Hepatocyte (in vitro differentiated cells): ENCODE data around the gene HDGFL2. TPM values are rescaled to one million over a fixed set of nuclear protein-coding genes. Genes with fewer than 3 reads are reported as not detected.
A peak's percentile ranks its signal among the peaks of the same experiment; 100 is the strongest.
"Not testable (repeated sequence)": the region's sequence is repeated elsewhere in the genome, so short reads cannot be mapped to it uniquely, and the experiment has no call there.

Source experiments
- DNase-seq: peaks from one replicate; pipeline ENCODE4 v3.0.0-alpha.2; 2016; ENCODE audit warnings: low spot score
- H2AFZ ChIP-seq: fragments of 200-600 bp; sonication (generic); 2 replicates; pipeline ENCODE4 v1.6.0; 2016; ENCODE audit warnings: antibody characterized with exemption, mild to moderate bottlenecking
- H3K27ac ChIP-seq: fragments of 200-600 bp; sonication (generic); 2 replicates; pipeline ENCODE4 v1.5.1; 2016; ENCODE audit warnings: mild to moderate bottlenecking
- H3K27me3 ChIP-seq: fragments of 200-600 bp; sonication (generic); 2 replicates; pipeline ENCODE4 v1.6.1; 2016
- H3K36me3 ChIP-seq: fragments of 200-600 bp; sonication (generic); replicated peaks from 2 replicates; pipeline ENCODE4 v1.5.1; 2016; ENCODE audit warnings: low read depth; ENCODE audit not compliant: insufficient read depth
- H3K4me1 ChIP-seq: fragments of 200-600 bp; sonication (generic); 2 replicates; pipeline ENCODE4 v1.5.1; 2016; ENCODE audit warnings: mild to moderate bottlenecking, moderate library complexity; ENCODE audit not compliant: insufficient read depth
- H3K4me2 ChIP-seq: fragments of 200-600 bp; sonication (generic); 2 replicates; pipeline ENCODE4 v1.6.0; 2016
- H3K4me3 ChIP-seq: fragments of 200-600 bp; sonication (generic); 2 replicates; pipeline ENCODE4 v1.5.1; 2016; ENCODE audit warnings: mild to moderate bottlenecking
- H3K79me2 ChIP-seq: fragments of 200-600 bp; sonication (generic); 2 replicates; pipeline ENCODE4 v1.6.0; 2017; ENCODE audit warnings: mild to moderate bottlenecking
- H3K9me2 ChIP-seq: fragments of 200-600 bp; sonication (generic); replicated peaks from 2 replicates; pipeline ENCODE4 v1.6.0; 2017; ENCODE audit warnings: mild to moderate bottlenecking; ENCODE audit not compliant: insufficient read depth
- H3K9me3 ChIP-seq: fragments of 200-600 bp; sonication (generic); 2 replicates; pipeline ENCODE4 v1.5.1; 2016; ENCODE audit warnings: low read depth, mild to moderate bottlenecking
- H4K20me1 ChIP-seq: fragments of 200-600 bp; sonication (generic); 2 replicates; pipeline ENCODE4 v1.6.0; 2016; ENCODE audit warnings: mild to moderate bottlenecking; ENCODE audit not compliant: insufficient read depth, poor library complexity, severe bottlenecking
- CTCF ChIP-seq: fragments of 200-600 bp; sonication (generic); IDR thresholded peaks from 2 replicates; pipeline ENCODE4 v1.5.1; 2016; ENCODE audit warnings: antibody characterized with exemption, mild to moderate bottlenecking; ENCODE audit not compliant: poor library complexity
- EZH2 ChIP-seq: fragments of 200-600 bp; sonication (generic); IDR thresholded peaks from 2 replicates; pipeline ENCODE4 v1.6.1; 2016; ENCODE audit warnings: antibody characterized with exemption, mild to moderate bottlenecking, borderline replicate concordance
- EZH2phosphoT487 ChIP-seq: fragments of 200-600 bp; sonication (generic); IDR thresholded peaks from one replicate; pipeline ENCODE4 v1.6.1; 2018; ENCODE audit warnings: antibody characterized with exemption, mild to moderate bottlenecking, low read depth, moderate library complexity; ENCODE audit not compliant: unreplicated experiment, severe bottlenecking
- WGBS: methylation state at CpG from one replicate; pipeline ENCODE4 v1.1.6; 2016; ENCODE audit warnings: low lambda C conversion rate; ENCODE audit errors: missing lambda C conversion rate; 5-methylcytosine and 5-hydroxymethylcytosine counted together
- polyA plus RNA-seq: library from polyadenylated mRNA; unstranded; fragments of >200 nt; fragmentation: Nextera tagmentation; extraction: Ambion mirVana; gene quantifications from 2 replicates; pipeline ENCODE4 v1.2.1, GENCODE V29; 2016
- total RNA-seq: library from RNA; depleted of rRNA; stranded (reverse); fragments of >200 nt; gene quantifications from 2 replicates; pipeline ENCODE4 v1.2.3, GENCODE V29; 2014

The HDGFL2 gene
- total and polyA plus RNA-seq, 2 experiments from 2014 or later: 50.3 to 73.2 TPM

- Histone ChIP-seq H3K27ac (no peak overlapping the region), H4K20me1 (no peaks in the 10 kb centered on the region), H3K36me3 (no peaks in the 10 kb centered on the region), H3K4me2 (no peak overlapping the region), H2AFZ (no peak overlapping the region), H3K4me3 (no peak overlapping the region), H3K4me1 (no peaks in the 10 kb centered on the region), H3K9me2 (no peaks in the 10 kb centered on the region), H3K79me2 (no peaks in the 10 kb centered on the region), H3K9me3 (no peaks in the 10 kb centered on the region), H3K27me3 (no peaks in the 10 kb centered on the region)
- TF ChIP-seq EZH2phosphoT487: no peak
- TF ChIP-seq CTCF: peak; percentile 51
- no peak for TF ChIP-seq EZH2
- 75% methylated on average over 17 of the region's 23 CpGs for WGBS
- peak; percentile 47 for DNase-seq
These were observed 52.9 kb downstream of the HDGFL2 start for GRCh38 chr19:4524808-4525562.

- no peaks in the 10 kb centered on the region for H3K9me3 ChIP-seq
- H3K4me2 ChIP-seq: no peak overlapping the region
- H3K4me3 ChIP-seq: no peak overlapping the region
- WGBS: 92% methylated on average over 22 of the region's 23 CpGs
- H3K27ac ChIP-seq: no peak overlapping the region
- no peak overlapping the region for H2AFZ ChIP-seq
- H4K20me1 ChIP-seq: no peaks in the 10 kb centered on the region
- H3K9me2 ChIP-seq: no peaks in the 10 kb centered on the region
- H3K4me1 ChIP-seq: no peaks in the 10 kb centered on the region
- TF ChIP-seq CTCF: no peak
- no peak for TF ChIP-seq EZH2
- no peak for TF ChIP-seq EZH2phosphoT487
- DNase-seq: no peak
- no peaks in the 10 kb centered on the region for H3K27me3 ChIP-seq
- H3K36me3 ChIP-seq: no peaks in the 10 kb centered on the region
- H3K79me2 ChIP-seq: no peaks in the 10 kb centered on the region
These were observed 53.5 kb downstream of the HDGFL2 start for GRCh38 chr19:4525563-4526002.

- H3K36me3 ChIP-seq, H3K79me2 ChIP-seq, H3K27me3 ChIP-seq, H3K4me2 ChIP-seq, DNase-seq, H3K9me3 ChIP-seq, H2AFZ ChIP-seq, H3K9me2 ChIP-seq, H3K27ac ChIP-seq, H3K4me1 ChIP-seq, H4K20me1 ChIP-seq, H3K4me3 ChIP-seq: not testable (repeated sequence)
- 79% methylated on average over 8 of the region's 8 CpGs for WGBS
These were observed 55.3 kb downstream of the HDGFL2 start for GRCh38 chr19:4527377-4527776.

- 86% methylated on average over 14 of the region's 15 CpGs for WGBS
- Histone ChIP-seq H3K27ac (no peak overlapping the region), H3K4me1 (no peaks in the 10 kb centered on the region), H3K4me2 (no peak overlapping the region), H3K9me2 (no peaks in the 10 kb centered on the region), H2AFZ (no peak overlapping the region), H4K20me1 (no peaks in the 10 kb centered on the region), H3K27me3 (no peaks in the 10 kb centered on the region), H3K36me3 (no peaks in the 10 kb centered on the region), H3K9me3 (no peaks in the 10 kb centered on the region), H3K4me3 (no peak overlapping the region), H3K79me2 (no peaks in the 10 kb centered on the region)
- TF ChIP-seq EZH2: no peak
- TF ChIP-seq CTCF: no peak
- no peak for TF ChIP-seq EZH2phosphoT487
- DNase-seq: no peak
These were observed 56.7 kb downstream of the HDGFL2 start for GRCh38 chr19:4528843-4529242.
